HepG2 (cell line): ENCODE measurements around the gene EFNA2. TPM values are rescaled to one million over a fixed set of nuclear protein-coding genes. Genes with fewer than 3 reads are reported as not detected.
A peak's percentile ranks its signal among the peaks of the same experiment; 100 is the strongest.

Source experiments
- ARNT2 ChIP-seq: sonication (generic); formaldehyde crosslinking; IDR thresholded peaks from 2 replicates; pipeline ENCODE4 v1.8.0; 2022; ENCODE audit warnings: mild to moderate bottlenecking, low read depth, missing genetic modification reagents, moderate library complexity
- CENPX ChIP-seq: sonication (generic); formaldehyde crosslinking; IDR thresholded peaks from 2 replicates; pipeline ENCODE4 v1.9.0; 2021; ENCODE audit warnings: mild to moderate bottlenecking, missing genetic modification reagents, moderate library complexity
- FOXP1 ChIP-seq, 2 experiments: fragments of 450-650 bp in 1 of 2; IDR thresholded peaks; 2 replicates each; pipeline ENCODE4 v1.6.1; 2017 to 2018; ENCODE audit warnings: antibody characterized with exemption in 1 of 2
- KMT2B ChIP-seq: IDR thresholded peaks from 2 replicates; pipeline ENCODE4 v1.6.1; 2016; ENCODE audit warnings: missing genetic modification reagents, missing compliant biosample characterization
- MAF1 ChIP-seq: sonication (generic); formaldehyde crosslinking; IDR thresholded peaks from 2 replicates; pipeline ENCODE4 v1.5.0; 2020; ENCODE audit warnings: missing genetic modification reagents, borderline replicate concordance
- MBD4 ChIP-seq: IDR thresholded peaks from 2 replicates; pipeline ENCODE4 v1.6.1; 2012; ENCODE audit warnings: low read length, inconsistent platforms, borderline replicate concordance
- NFE2 ChIP-seq: sonication (generic); formaldehyde crosslinking; IDR thresholded peaks from 2 replicates; pipeline ENCODE4 v1.4.0; 2020; ENCODE audit warnings: missing genetic modification reagents
- PAWR ChIP-seq: sonication (generic); formaldehyde crosslinking; IDR thresholded peaks from 2 replicates; pipeline ENCODE4 v1.4.0; 2020; ENCODE audit warnings: missing genetic modification reagents, mild to moderate bottlenecking, borderline replicate concordance
- RFX5 ChIP-seq: IDR thresholded peaks from 2 replicates; pipeline ENCODE4 v1.6.1; 2011; ENCODE audit warnings: low read depth, low read length, improper control_type of control experiment
- SSRP1 ChIP-seq: IDR thresholded peaks from 2 replicates; pipeline ENCODE4 v1.6.1; 2016; ENCODE audit warnings: control low read depth
- SYNCRIP ChIP-seq: fragments of 200-400 bp; formaldehyde crosslinking; IDR thresholded peaks from 2 replicates; pipeline ENCODE4 v1.6.1; 2018; ENCODE audit warnings: mild to moderate bottlenecking, low read depth, low read length; ENCODE audit not compliant: insufficient read depth
- TBX2 ChIP-seq: sonication (generic); formaldehyde crosslinking; IDR thresholded peaks from 2 replicates; pipeline ENCODE4 v1.5.0; 2020; ENCODE audit warnings: missing genetic modification reagents, mild to moderate bottlenecking, borderline replicate concordance
- ZBTB7A ChIP-seq: sonication (generic); formaldehyde crosslinking; IDR thresholded peaks from 2 replicates; pipeline ENCODE4 v1.8.0; 2022; ENCODE audit warnings: mild to moderate bottlenecking, missing genetic modification reagents
- ZKSCAN8 ChIP-seq: IDR thresholded peaks from 2 replicates; pipeline ENCODE4 v1.6.1; 2016; ENCODE audit warnings: borderline replicate concordance, missing genetic modification reagents, missing compliant biosample characterization
- ZNF274 ChIP-seq: sonication (generic); formaldehyde crosslinking; IDR thresholded peaks from 2 replicates; pipeline ENCODE4 v1.5.1; 2020; ENCODE audit warnings: mild to moderate bottlenecking, missing genetic modification reagents
- ZNF549 ChIP-seq: sonication (generic); formaldehyde crosslinking; IDR thresholded peaks from 2 replicates; pipeline ENCODE4 v1.5.0; 2020; ENCODE audit warnings: missing genetic modification reagents
- ZNF556 ChIP-seq: sonication (generic); formaldehyde crosslinking; IDR thresholded peaks from 2 replicates; pipeline ENCODE4 v1.4.0; 2020; ENCODE audit warnings: mild to moderate bottlenecking, missing genetic modification reagents, borderline replicate concordance
- ZNF703 ChIP-seq: sonication (generic); formaldehyde crosslinking; IDR thresholded peaks from 2 replicates; pipeline ENCODE4 v1.5.1; 2020; ENCODE audit warnings: missing genetic modification reagents, mild to moderate bottlenecking, moderate library complexity, borderline replicate concordance
- polyA plus RNA-seq, 8 experiments: library from polyadenylated mRNA; depleted of rRNA in 3 of 8; stranded (reverse) in 7 of 8; unstranded in 1 of 8; fragments of >200 nt; fragmentation: Illumina TruSeq in 4 of 8; extraction: Trizol in 4 of 8; gene quantifications; 2 replicates each; pipeline versions ENCODE4 v1.2.1 to v1.2.3, GENCODE V29; 2011 to 2016; ENCODE audit warnings: low read depth in 4 of 8, missing spikeins in 1 of 8, mixed read lengths in 1 of 8; ENCODE audit not compliant: insufficient read depth in 1 of 8
- total RNA-seq, 5 experiments: library from RNA; depleted of rRNA; stranded (reverse); fragments of >200 nt; fragmentation: Illumina TruSeq; extraction: Trizol; gene quantifications; 2 replicates each; pipeline ENCODE4 v1.2.3, GENCODE V29; 2016; ENCODE audit warnings: low read depth in 1 of 5
- TF ChIP-seq, protein P1 (sequence below): IDR thresholded peaks from 2 replicates; pipeline ENCODE4 v1.6.1; 2016; ENCODE audit warnings: low read depth, missing genetic modification reagents, missing compliant biosample characterization
- TF ChIP-seq, protein P2 (sequence below): sonication (generic); formaldehyde crosslinking; conservative IDR thresholded peaks from 2 replicates; pipeline ENCODE4 v1.8.1; 2023; ENCODE audit warnings: missing genetic modification reagents

The EFNA2 gene
- total and polyA plus RNA-seq, 2 of the 13 experiments (the other 11 are each of a cell fraction or from before 2014, with no cell fraction given), result 6.0 to 9.9 TPM

DNA sequence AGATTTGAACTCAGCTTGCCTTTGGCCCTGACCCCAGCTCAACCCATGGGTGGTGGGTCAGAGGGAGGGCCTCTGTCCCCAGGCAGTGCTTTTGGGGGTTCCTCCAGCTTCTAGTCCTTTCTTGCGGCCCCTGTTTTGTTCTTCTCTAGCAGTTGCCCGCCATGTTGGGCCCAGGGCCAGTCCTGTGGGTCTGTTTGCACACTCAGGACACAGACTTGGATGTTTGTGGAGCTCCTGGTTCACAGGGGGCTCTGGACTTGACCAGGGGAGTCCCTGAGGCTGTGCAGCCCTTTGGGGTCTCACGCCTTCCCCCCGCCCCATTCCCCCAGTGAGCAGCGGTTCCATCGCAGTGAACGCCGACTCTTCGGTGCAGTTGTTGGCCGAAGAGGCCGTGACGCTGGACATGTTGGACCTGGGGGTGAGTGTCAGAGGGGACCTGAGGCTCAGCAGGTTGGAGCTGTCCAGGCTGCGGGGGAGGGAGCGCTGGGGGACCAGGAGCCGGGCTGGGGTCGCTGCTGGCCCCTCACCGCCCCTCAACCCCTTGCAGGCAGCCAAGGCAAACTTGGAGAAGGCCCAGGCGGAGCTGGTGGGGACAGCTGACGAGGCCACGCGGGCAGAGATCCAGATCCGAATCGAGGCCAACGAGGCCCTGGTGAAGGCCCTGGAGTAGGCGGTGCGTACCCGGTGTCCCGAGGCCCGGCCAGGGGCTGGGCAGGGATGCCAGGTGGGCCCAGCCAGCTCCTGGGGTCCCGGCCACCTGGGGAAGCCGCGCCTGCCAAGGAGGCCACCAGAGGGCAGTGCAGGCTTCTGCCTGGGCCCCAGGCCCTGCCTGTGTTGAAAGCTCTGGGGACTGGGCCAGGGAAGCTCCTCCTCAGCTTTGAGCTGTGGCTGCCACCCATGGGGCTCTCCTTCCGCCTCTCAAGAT lies 41.6 kb upstream of the EFNA2 start (continued):
- TF ChIP-seq, protein P1, sequence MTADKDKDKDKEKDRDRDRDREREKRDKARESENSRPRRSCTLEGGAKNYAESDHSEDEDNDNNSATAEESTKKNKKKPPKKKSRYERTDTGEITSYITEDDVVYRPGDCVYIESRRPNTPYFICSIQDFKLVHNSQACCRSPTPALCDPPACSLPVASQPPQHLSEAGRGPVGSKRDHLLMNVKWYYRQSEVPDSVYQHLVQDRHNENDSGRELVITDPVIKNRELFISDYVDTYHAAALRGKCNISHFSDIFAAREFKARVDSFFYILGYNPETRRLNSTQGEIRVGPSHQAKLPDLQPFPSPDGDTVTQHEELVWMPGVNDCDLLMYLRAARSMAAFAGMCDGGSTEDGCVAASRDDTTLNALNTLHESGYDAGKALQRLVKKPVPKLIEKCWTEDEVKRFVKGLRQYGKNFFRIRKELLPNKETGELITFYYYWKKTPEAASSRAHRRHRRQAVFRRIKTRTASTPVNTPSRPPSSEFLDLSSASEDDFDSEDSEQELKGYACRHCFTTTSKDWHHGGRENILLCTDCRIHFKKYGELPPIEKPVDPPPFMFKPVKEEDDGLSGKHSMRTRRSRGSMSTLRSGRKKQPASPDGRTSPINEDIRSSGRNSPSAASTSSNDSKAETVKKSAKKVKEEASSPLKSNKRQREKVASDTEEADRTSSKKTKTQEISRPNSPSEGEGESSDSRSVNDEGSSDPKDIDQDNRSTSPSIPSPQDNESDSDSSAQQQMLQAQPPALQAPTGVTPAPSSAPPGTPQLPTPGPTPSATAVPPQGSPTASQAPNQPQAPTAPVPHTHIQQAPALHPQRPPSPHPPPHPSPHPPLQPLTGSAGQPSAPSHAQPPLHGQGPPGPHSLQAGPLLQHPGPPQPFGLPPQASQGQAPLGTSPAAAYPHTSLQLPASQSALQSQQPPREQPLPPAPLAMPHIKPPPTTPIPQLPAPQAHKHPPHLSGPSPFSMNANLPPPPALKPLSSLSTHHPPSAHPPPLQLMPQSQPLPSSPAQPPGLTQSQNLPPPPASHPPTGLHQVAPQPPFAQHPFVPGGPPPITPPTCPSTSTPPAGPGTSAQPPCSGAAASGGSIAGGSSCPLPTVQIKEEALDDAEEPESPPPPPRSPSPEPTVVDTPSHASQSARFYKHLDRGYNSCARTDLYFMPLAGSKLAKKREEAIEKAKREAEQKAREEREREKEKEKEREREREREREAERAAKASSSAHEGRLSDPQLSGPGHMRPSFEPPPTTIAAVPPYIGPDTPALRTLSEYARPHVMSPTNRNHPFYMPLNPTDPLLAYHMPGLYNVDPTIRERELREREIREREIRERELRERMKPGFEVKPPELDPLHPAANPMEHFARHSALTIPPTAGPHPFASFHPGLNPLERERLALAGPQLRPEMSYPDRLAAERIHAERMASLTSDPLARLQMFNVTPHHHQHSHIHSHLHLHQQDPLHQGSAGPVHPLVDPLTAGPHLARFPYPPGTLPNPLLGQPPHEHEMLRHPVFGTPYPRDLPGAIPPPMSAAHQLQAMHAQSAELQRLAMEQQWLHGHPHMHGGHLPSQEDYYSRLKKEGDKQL (CRISPR knock-in tag), result no peak
- TF ChIP-seq ZNF556 (CRISPR knock-in tag) (no peak), SSRP1 (CRISPR knock-in tag) (no peak; the same call in 1 of the 2 replicates), SYNCRIP (no peak), MBD4 (no peak), ZNF549 (CRISPR knock-in tag) (no peak), NFE2 (no peak), ZKSCAN8 (peak; percentile 2; the same call in 1 of the 2 replicates), MAF1 (CRISPR knock-in tag) (no peak), ARNT2 (CRISPR knock-in tag) (no peak), CENPX (CRISPR knock-in tag) (no peak), TBX2 (CRISPR knock-in tag) (no peak), FOXP1 (IDR thresholded peaks at IDR 0.05) (no peak), FOXP1 (CRISPR knock-in tag; IDR thresholded peaks at IDR 0.05) (no peak), KMT2B (CRISPR knock-in tag) (no peak), RFX5 (no peak), PAWR (CRISPR knock-in tag) (peak; percentile 77; the same call in 1 of the 2 replicates), ZBTB7A (CRISPR knock-in tag) (0 out of 2 replicates have a peak, but pooled peaks have one; percentile 89), ZNF703 (CRISPR knock-in tag) (no peak), ZNF274 (CRISPR knock-in tag) (no peak)
- TF ChIP-seq, protein P2, sequence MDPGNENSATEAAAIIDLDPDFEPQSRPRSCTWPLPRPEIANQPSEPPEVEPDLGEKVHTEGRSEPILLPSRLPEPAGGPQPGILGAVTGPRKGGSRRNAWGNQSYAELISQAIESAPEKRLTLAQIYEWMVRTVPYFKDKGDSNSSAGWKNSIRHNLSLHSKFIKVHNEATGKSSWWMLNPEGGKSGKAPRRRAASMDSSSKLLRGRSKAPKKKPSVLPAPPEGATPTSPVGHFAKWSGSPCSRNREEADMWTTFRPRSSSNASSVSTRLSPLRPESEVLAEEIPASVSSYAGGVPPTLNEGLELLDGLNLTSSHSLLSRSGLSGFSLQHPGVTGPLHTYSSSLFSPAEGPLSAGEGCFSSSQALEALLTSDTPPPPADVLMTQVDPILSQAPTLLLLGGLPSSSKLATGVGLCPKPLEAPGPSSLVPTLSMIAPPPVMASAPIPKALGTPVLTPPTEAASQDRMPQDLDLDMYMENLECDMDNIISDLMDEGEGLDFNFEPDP (CRISPR knock-in tag), result no peak
